Kidney glomerular epithelial cell (primary cell): ENCODE results near the gene POLR2A.
"Not testable (repeated sequence)": the region's sequence is repeated elsewhere in the genome, so short reads cannot be mapped to it uniquely, and the experiment has no call there.

ENCODE experiments used
- DNase-seq: peaks from one replicate; lab custom pipeline; 2025; lab: John Stamatoyannopoulos, UW

POLR2A gene

DNA sequence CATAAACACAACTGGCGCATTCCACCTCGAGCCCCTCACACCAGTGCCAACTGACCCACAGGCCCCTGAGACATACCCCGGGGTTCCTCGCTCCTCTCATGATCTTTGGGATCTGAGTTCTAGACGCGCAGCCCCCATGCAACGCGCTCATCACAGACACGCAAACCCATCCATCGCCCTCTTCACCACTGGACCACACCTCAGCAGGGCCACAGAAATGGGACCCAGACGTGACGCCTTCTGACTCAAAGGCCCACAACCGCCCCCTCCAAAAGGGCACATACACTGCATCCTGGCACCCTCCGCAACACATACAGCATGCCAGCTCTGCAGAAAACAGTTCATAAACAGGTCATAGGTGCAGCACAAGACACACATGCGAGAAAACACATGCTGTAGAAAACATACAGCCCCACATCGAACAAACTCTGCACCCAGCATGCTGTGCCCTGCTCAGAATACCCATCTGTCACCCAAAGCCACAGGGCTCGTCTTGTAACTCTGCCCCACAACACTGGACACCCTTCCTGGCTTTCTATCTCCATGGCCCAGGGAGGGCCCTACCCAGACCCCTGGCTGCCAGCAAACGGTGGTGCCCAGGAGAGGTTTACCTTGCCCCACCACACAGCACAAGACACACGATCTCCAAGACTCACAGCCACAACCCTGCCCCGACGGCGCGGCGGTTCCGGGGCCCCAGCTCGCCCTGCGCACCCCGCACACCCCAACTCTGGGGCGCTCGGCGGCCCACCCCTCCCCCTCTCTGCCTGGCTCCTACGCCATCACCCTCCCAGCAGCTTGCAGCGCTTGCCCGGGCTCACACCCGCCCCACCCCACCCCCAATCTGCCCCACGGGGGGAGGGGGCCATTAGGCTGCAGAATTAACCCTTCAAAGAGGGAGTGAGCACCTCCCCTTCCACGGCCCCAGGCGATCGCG, 5.6 kb upstream of the POLR2A start:
- DNase-seq: peak; percentile 18

DNA sequence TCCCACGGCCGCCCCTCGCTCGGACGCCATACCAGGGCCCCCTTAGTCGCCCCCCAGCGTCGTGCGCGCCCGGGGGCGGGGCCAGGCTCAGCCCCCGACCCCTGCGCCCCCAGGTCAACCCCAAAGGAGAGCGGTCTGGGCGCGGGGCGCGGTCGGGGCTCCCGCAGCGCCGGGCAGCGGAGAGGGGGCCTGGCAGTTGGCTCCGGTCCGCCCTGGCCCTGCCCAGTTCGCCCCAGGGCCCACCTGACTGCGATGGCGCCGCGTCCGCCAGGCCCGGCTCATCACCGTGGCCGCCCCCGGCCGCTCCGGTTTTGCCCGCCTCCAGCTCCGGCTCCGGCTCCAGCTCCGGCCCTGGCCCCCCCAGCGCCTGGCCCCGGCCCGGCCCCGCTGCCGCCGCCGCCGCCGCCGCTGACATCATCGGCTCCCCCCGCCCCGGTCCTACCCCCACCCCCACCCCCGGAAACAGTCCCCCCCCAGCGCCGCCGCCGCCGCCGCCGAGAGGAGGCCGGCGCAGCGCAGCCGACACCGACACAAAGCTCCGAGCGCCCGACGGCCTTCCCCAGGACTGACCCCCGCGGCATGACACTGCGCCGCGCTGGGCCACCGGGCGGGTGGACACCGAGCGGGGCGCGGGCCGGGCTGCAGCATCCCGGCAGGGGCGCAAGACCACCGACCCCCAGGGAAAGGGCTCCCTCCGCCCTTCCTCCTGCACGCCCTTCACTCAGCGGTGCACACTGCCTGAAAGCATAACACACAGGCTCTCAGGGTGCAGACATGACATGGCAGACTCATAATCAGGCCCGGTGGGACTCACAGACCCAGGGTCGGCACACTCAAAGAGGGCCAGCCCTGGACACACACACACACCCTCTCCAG, 4.7 kb upstream of the POLR2A start, which contains the start of gene ZBTB4:
TSS of gene ZBTB4 (minus strand) at position 419 of the 876 bp plus-strand sequence. CDS start 12,830 bp downstream, outside the sequence.
- DNase-seq: peak; percentile 25

DNA sequence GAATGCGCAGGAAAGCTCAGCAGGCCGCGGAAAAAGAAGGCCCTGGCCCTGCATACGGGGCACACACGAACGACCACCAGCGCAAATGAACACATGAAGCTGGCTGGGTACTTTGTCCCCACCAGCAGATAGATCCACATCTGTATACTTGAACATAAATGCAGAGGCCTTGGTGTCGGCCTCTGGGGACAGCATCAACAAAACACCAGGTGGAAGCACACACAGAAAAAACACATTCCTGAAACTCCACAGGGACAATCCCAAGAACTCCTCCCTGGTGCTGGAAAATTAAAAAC, 4.1 kb upstream of the POLR2A start:
- DNase-seq: no peak

DNA sequence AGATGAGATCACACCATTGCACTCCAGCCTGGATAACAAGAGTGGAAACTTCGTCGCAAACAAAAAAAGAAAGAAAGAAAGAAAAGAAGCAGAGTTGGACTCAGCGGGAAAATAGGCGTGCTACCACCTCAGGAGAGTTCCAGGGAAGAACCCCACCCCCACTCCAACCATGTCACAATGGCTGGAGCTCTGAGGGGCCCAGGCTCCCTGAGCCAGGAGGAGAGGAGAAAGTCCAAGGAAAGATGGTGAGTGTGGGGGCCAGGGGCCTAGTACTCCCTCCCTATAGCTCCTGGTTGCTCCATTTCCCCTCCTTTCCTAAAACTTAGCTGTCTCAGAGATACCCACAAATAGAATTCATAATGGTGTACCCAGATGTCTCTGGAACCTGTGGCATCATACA, 2.9 kb upstream of the POLR2A start, which contains the start of gene SLC35G6:
TSS of gene SLC35G6 (plus strand) at position 172 of the 400 bp plus-strand sequence. CDS start at position 243, 71 bp downstream.
- DNase-seq: not testable (repeated sequence)

DNA sequence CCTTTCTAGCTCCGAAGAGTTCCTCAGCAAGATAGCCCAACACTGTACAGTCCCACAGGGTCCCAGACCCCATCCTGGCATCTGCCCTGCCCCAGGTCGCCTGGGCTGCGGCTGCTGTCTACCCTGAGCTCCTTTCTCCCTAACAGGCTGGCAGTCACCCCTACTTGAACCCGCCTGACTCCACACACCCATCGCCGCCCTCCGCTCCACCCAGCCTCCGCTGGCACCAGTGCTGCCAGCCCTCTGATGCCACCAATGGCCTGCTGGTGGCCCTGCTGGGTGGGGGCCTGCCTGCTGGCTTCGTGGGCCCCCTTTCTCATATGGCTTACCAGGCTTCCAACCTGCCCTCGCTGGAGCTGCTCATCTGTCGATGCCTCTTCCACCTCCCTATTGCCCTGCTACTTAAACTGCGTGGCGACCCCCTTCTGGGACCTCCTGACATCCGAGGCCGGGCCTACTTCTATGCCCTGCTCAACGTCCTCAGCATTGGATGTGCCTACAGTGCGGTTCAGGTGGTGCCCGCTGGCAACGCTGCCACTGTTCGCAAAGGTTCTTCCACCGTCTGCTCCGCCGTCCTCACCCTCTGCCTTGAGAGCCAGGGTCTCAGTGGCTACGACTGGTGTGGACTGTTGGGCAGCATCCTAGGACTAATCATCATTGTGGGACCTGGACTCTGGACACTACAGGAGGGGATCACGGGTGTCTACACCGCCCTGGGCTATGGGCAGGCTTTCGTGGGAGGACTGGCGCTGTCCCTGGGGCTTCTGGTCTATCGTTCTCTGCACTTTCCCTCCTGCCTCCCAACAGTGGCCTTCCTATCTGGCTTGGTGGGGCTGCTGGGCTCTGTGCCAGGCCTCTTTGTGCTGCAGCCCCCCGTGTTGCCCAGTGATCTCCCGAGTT, 2.1 kb upstream of the POLR2A start:
- not testable (repeated sequence) for DNase-seq

DNA sequence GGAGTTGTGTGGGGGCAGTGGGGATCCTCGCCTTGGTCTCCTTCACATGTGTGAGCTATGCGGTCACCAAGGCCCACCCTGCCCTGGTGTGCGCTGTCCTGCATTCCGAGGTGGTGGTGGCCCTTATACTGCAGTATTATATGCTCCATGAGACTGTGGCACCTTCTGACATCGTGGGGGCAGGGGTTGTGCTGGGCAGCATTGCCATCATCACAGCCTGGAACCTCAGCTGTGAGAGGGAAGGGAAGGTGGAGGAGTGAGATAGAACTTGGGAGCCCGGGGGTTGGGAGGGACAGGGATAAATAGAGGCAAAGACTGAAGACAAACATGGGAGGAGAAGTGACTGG, 1.5 kb upstream of the POLR2A start:
- DNase-seq: not testable (repeated sequence)

DNA sequence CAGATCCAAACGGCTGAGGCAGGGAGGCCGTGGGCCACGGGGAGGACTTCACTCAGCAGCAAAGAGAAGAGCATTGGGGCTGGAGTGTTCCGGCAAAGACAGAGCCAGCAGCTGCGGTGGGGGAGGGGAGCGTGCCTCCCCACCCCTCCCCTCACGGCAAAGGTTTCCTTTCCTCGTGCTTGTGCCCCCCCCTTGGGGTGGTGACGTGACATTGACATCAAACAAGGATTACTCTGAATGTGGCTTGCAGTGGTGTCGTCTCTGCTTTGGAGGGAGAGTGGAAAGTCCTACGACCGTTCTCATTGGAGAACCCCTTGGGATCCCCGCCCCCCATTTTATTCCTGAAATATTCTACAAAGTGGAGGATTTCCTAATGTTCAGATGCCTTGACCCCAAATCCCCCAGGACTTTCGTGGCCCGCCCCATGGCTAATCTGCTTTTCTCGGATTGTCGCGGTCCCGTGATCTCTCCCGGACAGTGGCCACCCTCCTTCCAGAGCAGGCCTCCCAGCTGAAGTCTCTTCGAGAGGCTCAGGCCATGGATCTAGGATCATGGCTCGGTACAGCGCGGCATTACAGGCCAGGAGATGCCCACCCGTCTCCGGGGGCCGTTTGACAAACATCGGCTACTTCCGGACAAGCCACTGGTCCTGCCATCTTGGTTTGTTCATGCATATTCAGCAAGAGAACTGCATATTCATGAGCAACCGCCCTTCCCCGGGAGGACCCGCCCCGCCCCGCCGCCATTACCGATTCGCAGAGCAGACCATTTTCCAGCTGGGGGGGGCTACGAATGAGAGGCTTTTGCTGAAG, 705 bp upstream of the POLR2A start:
- peak; percentile 99 for DNase-seq

DNA sequence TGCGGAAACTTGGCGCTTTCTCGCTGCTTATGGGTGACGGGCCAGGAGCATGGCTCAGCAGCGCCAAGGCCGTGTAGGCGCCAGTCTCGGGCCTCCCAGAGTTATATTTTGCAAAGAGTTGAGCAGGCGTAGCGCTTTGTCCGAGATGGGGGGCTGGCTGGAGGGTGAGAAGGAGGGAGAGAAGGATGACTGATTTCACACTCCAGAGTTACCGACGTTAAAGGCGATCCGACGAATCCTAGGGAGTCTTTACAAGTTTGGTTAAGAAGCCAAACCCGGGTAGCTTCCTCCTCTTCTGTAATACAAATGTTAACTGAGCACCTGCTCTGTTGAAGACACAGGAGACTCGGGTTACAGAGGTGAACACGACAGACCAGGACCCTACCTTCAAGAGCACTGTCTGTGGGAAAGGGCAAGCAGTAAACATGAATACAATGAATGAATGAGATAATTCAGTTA, 782 bp downstream of the POLR2A start:
- DNase-seq: no peak

DNA sequence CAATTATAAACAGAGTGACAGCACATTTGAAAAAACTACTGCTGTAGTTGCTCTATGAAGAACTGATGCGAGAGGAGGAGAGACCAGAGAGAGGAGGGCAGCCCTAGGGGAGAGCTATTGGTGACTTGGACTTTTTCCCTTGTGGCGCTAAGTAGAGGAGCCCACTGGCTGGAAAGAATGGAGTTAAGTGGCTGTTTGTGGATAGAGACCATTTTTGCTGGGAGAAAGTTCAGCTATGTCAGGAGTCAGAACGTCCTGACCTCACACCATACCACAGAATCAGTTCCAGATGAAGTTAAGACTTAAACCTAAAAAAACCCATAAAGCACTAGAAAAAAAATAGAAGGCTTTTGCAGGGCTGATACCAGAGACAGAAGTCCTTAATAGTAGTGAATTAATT, 2.0 kb downstream of the POLR2A start:
- DNase-seq: no peak

DNA sequence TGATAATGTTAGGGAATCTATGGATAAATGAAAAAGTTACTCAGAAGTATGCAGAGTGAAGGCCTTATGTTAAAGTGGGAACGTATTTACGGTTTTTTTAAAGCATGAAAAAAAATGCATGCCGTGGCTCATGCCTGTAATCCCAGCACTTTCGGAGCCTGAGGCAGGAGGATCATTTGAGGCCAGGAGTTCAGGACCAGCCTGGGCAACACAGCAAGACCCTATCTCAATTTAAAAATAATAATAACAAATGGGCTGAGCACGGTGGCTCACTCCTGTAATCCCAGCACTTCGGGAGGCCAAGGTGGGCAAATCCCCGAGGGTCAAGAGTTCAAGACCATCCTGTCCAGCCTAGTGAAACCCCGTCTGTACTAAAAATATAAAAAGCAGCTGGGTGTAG, 6.0 kb downstream of the POLR2A start:
- no peak for DNase-seq

DNA sequence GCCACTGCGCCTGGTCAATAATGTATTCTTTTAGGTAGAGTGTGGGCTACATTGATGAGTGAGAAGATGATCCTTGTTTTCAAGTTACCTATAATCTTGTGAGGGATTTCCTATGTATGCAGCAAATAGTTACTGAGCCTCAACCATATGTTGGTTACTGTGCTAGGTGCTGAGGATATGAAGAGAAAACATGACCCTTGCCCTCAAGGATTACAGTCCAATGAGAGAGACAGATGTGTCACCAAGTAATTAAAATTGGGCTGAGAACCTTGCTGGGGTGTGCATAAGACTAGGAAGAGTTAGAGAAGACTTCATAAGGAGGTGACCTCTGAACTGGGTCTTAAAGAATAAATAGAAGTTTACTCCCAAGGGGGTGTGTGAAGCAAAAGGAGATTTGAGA, 7.4 kb downstream of the POLR2A start:
- DNase-seq: no peak

DNA sequence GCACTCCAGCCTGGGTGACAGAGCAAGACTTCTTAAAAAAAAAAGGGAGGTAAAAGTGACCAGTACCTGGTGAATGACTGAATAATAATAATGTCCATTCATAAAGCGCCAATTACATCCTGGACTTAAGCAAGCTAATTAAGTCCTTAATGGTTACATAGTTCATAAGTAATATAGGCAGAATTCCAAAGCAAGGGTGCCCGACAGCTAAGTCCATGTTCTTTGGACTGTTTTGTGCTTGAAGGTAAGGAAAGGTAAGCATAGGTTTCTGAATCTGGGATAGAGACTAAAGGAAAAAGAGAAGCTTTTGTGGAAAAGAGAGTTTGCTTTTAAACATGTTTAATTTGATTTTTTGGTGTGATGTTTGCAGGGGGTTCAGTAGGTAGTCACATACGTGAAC, 9.8 kb downstream of the POLR2A start:
- DNase-seq: no peak

DNA sequence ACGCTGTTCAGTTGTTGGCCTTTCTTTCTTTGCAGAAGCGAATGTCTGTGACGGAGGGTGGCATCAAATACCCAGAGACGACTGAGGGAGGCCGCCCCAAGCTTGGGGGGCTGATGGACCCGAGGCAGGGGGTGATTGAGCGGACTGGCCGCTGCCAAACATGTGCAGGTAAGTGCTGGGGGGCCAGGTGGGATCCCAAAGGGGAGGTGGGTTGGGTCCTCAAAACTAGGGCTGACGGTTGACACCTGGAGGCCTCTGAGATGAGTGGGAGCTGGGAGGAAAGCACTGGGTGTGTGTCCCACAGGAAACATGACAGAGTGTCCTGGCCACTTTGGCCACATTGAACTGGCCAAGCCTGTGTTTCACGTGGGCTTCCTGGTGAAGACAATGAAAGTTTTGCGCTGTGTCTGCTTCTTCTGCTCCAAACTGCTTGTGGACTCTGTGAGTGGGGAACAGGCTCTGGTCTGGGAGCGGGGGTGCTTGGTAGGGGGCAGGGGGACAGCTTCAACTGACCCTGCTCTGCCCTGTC, 11.8 kb downstream of the POLR2A start:
- no peak for DNase-seq

DNA sequence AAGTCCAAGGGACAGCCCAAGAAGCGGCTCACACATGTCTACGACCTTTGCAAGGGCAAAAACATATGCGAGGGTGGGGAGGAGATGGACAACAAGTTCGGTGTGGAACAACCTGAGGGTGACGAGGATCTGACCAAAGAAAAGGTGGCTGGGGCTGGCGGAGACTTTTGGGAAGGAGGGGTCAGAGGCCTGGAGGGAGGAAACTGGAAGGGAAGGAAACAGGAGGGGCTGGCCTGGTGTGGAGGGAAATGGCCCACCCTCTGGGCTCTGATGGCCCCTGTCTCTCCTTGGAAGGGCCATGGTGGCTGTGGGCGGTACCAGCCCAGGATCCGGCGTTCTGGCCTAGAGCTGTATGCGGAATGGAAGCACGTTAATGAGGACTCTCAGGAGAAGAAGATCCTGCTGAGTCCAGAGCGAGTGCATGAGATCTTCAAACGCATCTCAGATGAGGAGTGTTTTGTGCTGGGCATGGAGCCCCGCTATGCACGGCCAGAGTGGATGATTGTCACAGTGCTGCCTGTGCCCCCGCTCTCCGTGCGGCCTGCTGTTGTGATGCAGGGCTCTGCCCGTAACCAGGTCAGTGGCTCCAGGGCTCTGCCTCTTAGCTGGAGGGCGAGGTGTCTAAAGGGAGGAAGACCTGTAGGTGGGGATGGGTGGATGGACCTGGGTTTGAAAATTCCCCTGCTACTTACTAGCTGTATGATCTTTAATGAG, 12.5 kb downstream of the POLR2A start:
- no peak for DNase-seq

DNA sequence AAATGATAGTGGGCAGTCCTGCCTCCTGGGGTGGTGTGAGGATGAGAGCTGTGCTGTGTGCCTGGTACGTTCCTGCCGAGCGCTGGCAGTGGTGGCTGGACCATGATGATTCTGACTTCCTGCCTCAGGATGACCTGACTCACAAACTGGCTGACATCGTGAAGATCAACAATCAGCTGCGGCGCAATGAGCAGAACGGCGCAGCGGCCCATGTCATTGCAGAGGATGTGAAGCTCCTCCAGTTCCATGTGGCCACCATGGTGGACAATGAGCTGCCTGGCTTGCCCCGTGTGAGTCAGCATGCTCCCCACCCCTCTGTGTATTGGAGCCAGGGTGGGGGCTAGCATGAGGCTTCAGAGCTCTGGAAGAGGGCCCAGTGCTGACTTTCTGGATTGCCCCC, 13.1 kb downstream of the POLR2A start:
- DNase-seq: no peak

DNA sequence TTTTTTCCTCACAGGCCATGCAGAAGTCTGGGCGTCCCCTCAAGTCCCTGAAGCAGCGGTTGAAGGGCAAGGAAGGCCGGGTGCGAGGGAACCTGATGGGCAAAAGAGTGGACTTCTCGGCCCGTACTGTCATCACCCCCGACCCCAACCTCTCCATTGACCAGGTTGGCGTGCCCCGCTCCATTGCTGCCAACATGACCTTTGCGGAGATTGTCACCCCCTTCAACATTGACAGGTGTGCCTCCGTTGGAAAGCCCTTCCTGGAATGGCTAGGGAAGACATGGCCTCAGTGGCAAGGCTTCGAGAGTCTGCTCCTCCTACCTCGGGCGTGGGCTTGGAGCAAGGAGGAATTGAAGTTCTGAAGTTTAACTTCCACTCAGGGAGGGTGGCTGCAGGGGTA, 13.5 kb downstream of the POLR2A start:
- no peak for DNase-seq

DNA sequence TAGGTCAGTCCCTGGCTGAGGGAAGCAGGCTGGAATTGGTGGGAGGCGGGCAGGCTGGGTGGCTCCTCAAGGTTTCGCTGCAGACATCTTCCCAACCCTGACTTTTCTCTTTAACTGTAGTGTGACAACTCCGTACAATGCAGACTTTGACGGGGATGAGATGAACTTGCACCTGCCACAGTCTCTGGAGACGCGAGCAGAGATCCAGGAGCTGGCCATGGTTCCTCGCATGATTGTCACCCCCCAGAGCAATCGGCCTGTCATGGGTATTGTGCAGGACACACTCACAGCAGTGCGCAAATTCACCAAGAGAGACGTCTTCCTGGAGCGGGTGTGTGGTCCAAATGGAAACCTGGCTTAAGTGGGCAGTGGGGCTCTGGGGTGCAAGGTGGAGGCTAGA, 15.0 kb downstream of the POLR2A start:
- DNase-seq: no peak

DNA sequence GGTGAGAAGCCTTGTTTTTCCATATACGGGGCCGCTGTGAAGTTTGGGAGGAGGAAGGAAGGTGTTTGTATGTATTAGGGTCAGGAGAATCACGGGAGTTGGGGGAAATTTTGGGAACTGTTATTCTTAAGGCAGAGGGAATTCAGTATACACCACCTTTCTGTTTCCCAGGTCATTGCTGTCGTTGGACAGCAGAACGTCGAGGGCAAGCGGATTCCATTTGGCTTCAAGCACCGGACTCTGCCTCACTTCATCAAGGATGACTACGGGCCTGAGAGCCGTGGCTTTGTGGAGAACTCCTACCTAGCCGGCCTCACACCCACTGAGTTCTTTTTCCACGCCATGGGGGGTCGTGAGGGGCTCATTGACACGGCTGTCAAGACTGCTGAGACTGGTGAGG, 17.6 kb downstream of the POLR2A start:
- no peak for DNase-seq

DNA sequence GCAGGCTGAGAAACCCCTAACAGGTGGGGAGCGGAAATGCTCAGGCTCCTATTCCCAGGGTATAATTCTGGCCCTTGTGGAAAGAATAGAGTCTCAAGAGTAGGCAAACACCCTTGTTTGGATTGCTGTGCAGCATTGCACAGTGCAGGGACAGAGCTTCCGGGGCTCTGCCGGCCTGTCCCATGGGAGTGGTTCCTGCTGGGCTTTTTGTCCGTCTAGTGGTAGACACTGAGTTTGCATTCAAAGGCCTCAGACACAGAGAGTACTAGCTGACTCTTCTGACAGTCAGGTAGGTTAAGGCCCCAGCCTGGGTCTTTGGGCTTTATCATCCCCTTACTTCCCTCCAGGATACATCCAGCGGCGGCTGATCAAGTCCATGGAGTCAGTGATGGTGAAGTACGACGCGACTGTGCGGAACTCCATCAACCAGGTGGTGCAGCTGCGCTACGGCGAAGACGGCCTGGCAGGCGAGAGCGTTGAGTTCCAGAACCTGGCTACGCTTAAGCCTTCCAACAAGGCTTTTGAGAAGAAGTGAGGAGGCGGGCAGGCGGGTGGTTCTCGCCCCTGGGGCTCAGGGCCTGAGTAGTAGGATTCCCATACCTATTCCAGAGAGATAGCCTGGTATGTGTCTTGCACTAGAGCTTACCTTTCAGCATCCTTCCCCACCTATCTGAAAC, 18.1 kb downstream of the POLR2A start:
- DNase-seq: no peak
